Fibroblast of lung (primary cell): ENCODE data around the gene LONP1. TPM values are rescaled to one million over a fixed set of nuclear protein-coding genes. Genes with fewer than 3 reads are reported as not detected.

Experiments used
- DNase-seq, 2 donors: peaks; one replicate each; pipeline versions ENCODE4 v3.0.0 to v3.0.0-alpha.2; 2010; ENCODE audit warnings: low read depth in 2 of 2
- H2AFZ ChIP-seq: 2 replicates; pipeline ENCODE4 v1.5.1; 2012; ENCODE audit warnings: low read length, control low read depth, inconsistent platforms
- H3K27ac ChIP-seq: 2 replicates; pipeline ENCODE4 v1.5.1; 2011; ENCODE audit warnings: low read length, control low read depth; ENCODE audit not compliant: insufficient read depth
- H3K27me3 ChIP-seq: 2 replicates; pipeline ENCODE4 v1.5.1; 2011; ENCODE audit warnings: mild to moderate bottlenecking, low read length; ENCODE audit not compliant: control insufficient read depth, insufficient read depth
- H3K36me3 ChIP-seq: 2 replicates; pipeline ENCODE4 v1.5.1; 2011; ENCODE audit warnings: low read length; ENCODE audit not compliant: control insufficient read depth, insufficient read depth
- H3K4me1 ChIP-seq: 2 replicates; pipeline ENCODE4 v1.5.1; 2011; ENCODE audit warnings: low read length; ENCODE audit not compliant: control insufficient read depth, insufficient read depth; ENCODE audit errors: extremely low read depth
- H3K4me2 ChIP-seq: 2 replicates; pipeline ENCODE4 v1.5.1; 2011; ENCODE audit warnings: low read length, control low read depth; ENCODE audit not compliant: insufficient read depth; ENCODE audit errors: extremely low read depth
- H3K4me3 ChIP-seq, 4 experiments: fragments of 200-600 bp in 1 of 4; sonication (generic) in 1 of 4; replicated peaks in 1 of 4; 2 replicates each; pipeline ENCODE4 v1.5.1; 2011 to 2016; ENCODE audit warnings: low read length in 4 of 4, low read depth in 3 of 4, mild to moderate bottlenecking in 3 of 4, control low read depth in 2 of 4, inconsistent platforms in 1 of 4, mixed read lengths in 1 of 4; ENCODE audit not compliant: insufficient read depth in 1 of 4; ENCODE audit errors: control extremely low read depth in 1 of 4
- H3K79me2 ChIP-seq: 2 replicates; pipeline ENCODE4 v1.5.1; 2012; ENCODE audit warnings: mild to moderate bottlenecking, low read length, inconsistent platforms; ENCODE audit not compliant: control insufficient read depth, insufficient read depth
- H3K9ac ChIP-seq: 2 replicates; pipeline ENCODE4 v1.5.1; 2011; ENCODE audit warnings: mild to moderate bottlenecking, low read length, control low read depth; ENCODE audit not compliant: insufficient read depth
- H3K9me3 ChIP-seq: 2 replicates; pipeline ENCODE4 v1.5.1; 2012; ENCODE audit warnings: low read depth, low read length; ENCODE audit not compliant: control insufficient read depth, insufficient read depth
- H4K20me1 ChIP-seq: 2 replicates; pipeline ENCODE4 v1.5.1; 2011; ENCODE audit warnings: low read length; ENCODE audit not compliant: control insufficient read depth, insufficient read depth; ENCODE audit errors: extremely low read depth
- EZH2 ChIP-seq: IDR thresholded peaks from 2 replicates; pipeline ENCODE4 v1.5.1; 2012; ENCODE audit warnings: low read length, control low read depth, mild to moderate bottlenecking; ENCODE audit errors: missing control alignments
- polyA plus RNA-seq, 2 donors: library from polyadenylated mRNA; depleted of rRNA in 1 of 2; stranded (reverse) in 1 of 2; unstranded in 1 of 2; fragments of >200 nt; gene quantifications; 2 replicates each; pipeline ENCODE4 v1.2.1, GENCODE V29; 2011 to 2012; ENCODE audit warnings: missing spikeins in 1 of 2
- total RNA-seq: library from RNA; depleted of rRNA; stranded (reverse); fragments of >200 nt; gene quantifications from 2 replicates; pipeline ENCODE4 v1.2.1, GENCODE V29; 2014
- TF ChIP-seq, protein P1 (sequence below), 2 donors: IDR thresholded peaks in 1 of 2; conservative IDR thresholded peaks in 1 of 2; 1 replicate in 1 of 2; 2 replicates in 1 of 2; pipeline ENCODE4 v1.5.1; 2011 to 2012; ENCODE audit warnings: low read length in 2 of 2, control low read depth in 1 of 2, inconsistent platforms in 1 of 2, low read depth in 1 of 2, mild to moderate bottlenecking in 1 of 2

Gene LONP1
- total and polyA plus RNA-seq, 2 donors (not counting 1 experiment from before 2014, with no cell fraction given): 29.8 to 172 TPM

DNA sequence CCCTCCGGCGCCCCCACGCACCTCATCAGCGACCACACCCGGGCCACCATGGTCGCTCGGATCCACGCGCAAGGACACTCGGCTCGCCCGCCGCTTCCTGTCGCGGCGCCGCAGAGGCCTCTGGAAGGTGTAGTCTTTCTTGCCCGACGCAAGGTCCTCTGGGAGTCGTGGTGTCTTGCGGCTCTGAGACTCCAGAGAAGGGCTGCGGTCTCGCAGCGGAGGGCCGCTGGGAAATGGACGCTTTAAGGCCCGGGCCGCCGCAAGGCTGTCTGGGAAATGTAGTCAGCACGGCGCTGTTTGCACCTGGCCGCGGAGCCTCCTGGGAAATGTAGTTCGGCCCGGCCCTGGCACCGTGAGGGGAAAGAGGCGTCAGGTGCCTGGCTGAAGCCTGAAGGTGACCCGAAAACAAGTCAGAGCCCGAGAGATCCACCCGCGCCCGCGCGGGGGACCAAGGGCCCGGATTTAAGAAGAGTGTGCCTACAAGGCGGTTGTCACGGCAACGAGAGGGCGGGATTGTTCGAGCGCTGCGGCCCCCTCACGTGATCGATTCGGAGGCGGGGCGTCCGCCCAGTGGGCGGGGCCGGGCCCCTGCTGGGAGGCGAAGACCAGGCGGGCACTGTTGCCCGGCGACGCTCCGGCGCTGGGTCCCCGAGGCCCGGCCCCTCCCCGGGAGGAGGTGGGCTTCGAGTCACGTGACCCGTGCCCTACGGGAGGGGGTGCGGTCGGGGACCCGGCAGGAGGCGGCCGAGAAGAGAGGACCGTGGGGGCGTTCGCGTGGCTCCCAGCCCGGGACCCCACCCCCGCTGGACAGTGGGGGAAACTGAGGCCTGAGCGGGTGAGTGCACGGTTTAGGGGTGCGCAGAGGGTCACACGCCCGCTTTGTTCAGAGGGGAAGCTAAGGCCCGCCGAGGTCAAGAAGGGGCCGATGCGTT, 39.2 kb downstream of the LONP1 start, which contains the start of the genes HSD11B1L and MICOS13:
TSS of gene HSD11B1L (plus strand) at position 591 of the 932 bp plus-strand sequence. CDS start 3,806 bp downstream, outside the sequence.
TSS of gene MICOS13 (minus strand) at position 80 of the 932 bp plus-strand sequence. CDS start at position 50, 30 bp downstream.
- peaks cover 10% of the 10 kb centered on the region for H3K79me2 ChIP-seq

DNA sequence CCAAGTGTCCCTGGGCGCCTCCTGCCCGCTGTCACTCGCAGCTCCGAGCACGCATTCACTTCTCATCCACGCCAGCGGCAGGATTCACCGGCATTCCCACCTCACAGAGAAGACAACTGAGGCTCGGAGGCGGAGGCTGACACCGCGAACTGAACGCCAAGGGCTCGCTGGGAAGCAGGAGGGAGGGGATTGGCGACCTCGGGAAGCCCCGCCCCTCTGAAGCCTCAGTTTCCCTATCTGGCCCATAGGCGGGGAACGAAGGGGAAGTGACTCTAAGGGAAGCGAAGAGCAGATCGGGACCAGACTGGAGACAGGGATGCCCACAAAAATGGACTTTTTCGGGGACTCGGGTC, 39.9 kb downstream of the LONP1 start:
- Histone ChIP-seq H3K36me3 (peaks cover 1% of the 10 kb centered on the region), H3K4me1 (peaks cover 4% of the 10 kb centered on the region), H3K9ac (peak overlapping the region; percentile 90), H3K9me3 (no peaks in the 10 kb centered on the region), H3K4me2 (peak overlapping the region; percentile 96), H3K4me3 (peak overlapping the region; percentile 75 to 98 (median 86)), H4K20me1 (no peaks in the 10 kb centered on the region), H3K27ac (peak overlapping the region; percentile 92), H2AFZ (peak overlapping the region; percentile 73), H3K79me2 (peaks cover 10% of the 10 kb centered on the region), H3K27me3 (peaks cover 3% of the 10 kb centered on the region)
- DNase-seq: no peak
- TF ChIP-seq EZH2: no peak

More for the DNA sequence above, 39.2 kb downstream of the LONP1 start, which contains the start of the genes HSD11B1L and MICOS13:
- peak within 1 kb of the TSS; percentile 90 for H3K9ac ChIP-seq
- H3K4me2 ChIP-seq: peak within 1 kb of the TSS; percentile 96
- peak; percentile 98 to 99 for DNase-seq
- H3K9me3 ChIP-seq: no peaks in the 10 kb centered on the region
- peaks cover 1% of the 10 kb centered on the region for H3K36me3 ChIP-seq
- peak within 1 kb of the TSS; percentile 73 for H2AFZ ChIP-seq
- H4K20me1 ChIP-seq: no peaks in the 10 kb centered on the region
- peaks cover 4% of the 10 kb centered on the region for H3K4me1 ChIP-seq
- H3K27me3 ChIP-seq: peaks cover 3% of the 10 kb centered on the region
- peak within 1 kb of the TSS; percentile 92 for H3K27ac ChIP-seq
- peak within 1 kb of the TSS; percentile 75 to 98 (median 86) for H3K4me3 ChIP-seq
- TF ChIP-seq, protein P1, sequence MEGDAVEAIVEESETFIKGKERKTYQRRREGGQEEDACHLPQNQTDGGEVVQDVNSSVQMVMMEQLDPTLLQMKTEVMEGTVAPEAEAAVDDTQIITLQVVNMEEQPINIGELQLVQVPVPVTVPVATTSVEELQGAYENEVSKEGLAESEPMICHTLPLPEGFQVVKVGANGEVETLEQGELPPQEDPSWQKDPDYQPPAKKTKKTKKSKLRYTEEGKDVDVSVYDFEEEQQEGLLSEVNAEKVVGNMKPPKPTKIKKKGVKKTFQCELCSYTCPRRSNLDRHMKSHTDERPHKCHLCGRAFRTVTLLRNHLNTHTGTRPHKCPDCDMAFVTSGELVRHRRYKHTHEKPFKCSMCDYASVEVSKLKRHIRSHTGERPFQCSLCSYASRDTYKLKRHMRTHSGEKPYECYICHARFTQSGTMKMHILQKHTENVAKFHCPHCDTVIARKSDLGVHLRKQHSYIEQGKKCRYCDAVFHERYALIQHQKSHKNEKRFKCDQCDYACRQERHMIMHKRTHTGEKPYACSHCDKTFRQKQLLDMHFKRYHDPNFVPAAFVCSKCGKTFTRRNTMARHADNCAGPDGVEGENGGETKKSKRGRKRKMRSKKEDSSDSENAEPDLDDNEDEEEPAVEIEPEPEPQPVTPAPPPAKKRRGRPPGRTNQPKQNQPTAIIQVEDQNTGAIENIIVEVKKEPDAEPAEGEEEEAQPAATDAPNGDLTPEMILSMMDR (conservative IDR thresholded peaks at IDR 0.05 in 1 of 2, IDR thresholded peaks at IDR 0.05 in 1 of 2; ENCODE audit: low read depth in 1 of 2, low read length in 2 of 2): no peak
- TF ChIP-seq EZH2: no peak

DNA sequence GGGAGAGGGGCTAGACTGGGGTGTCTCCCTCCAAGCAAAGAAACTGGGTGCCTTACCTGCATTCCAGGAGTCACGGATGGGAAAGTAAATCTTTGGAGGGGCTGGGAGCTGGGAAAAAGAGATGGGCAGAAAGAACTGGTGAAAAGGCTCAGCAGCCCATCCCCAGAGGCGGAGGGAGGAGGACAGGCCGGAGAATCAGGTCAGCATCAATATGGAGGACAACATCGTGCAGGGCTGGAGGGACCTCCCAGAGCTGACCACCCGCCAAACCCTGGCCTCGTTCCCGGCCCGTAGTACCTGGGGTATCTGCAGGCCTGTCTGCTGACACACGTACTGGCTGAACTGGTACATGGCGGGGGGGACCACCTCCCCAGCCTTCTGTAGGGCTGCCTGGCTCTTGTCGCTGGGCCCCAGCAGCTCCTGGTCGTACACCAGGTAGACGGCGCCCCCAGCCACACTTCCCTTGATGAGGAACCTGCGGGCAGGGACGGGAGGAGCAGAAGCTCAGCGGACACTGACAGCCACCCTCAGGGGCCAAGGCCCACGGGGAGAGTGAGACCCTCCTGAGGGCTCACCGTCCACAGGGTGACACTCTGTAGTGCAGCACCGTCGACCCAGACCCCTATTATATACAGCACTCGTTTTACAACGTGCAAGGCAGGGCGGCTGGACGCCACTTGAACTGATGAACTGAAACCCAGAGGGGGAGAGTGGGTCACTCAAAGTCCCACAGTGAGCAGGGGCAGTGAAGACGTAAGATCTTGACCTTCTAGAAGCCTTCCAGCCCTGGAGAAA, 40.5 kb downstream of the LONP1 start:
- Histone ChIP-seq H3K27me3 (peaks cover 3% of the 10 kb centered on the region), H2AFZ (peak overlapping the region; percentile 73), H3K9me3 (no peaks in the 10 kb centered on the region), H3K4me1 (peaks cover 4% of the 10 kb centered on the region), H3K79me2 (peaks cover 10% of the 10 kb centered on the region), H3K4me3 (peak overlapping the region; percentile 75 to 98 (median 86)), H3K4me2 (peak overlapping the region; percentile 96), H4K20me1 (no peaks in the 10 kb centered on the region), H3K9ac (peak overlapping the region; percentile 90), H3K36me3 (peaks cover 1% of the 10 kb centered on the region), H3K27ac (peak overlapping the region; percentile 92)
- TF ChIP-seq, protein P1 (conservative IDR thresholded peaks at IDR 0.05 in 1 of 2, IDR thresholded peaks at IDR 0.05 in 1 of 2; ENCODE audit: low read depth in 1 of 2, low read length in 2 of 2): no peak
- no peak for TF ChIP-seq EZH2
- DNase-seq: no peak
